HepG2 (cell line): ENCODE data around the gene PRXL2A. TPM values are rescaled to one million over a fixed set of nuclear protein-coding genes. Genes with fewer than 3 reads are reported as not detected.
A peak's percentile ranks its signal among the peaks of the same experiment; 100 is the strongest.

Experiments
- ATAC-seq: fragments of 200-7000 bp; cut with Tn5 transposase; 3 replicates; pipeline ENCODE4 v1.9.1; 2020; ENCODE audit warnings: mild to moderate bottlenecking, moderate library complexity
- BruUV-seq: library from RNA; stranded (reverse); fragments of 400-500 nt; replicated peaks from 2 replicates; lab custom pipeline; 2021; lab: Mats Ljungman, UMichigan
- CTCF ChIA-PET: fragments of 300-600 bp; formaldehyde crosslinking; extraction: SDS; loops from one replicate; lab custom pipeline; 2021; ENCODE audit warnings: low total read pairs, inconsistent platforms, low intra/inter-chr PET ratio; lab: Yijun Ruan, JAX
- POLR2A ChIA-PET: fragments of 350-600 bp; sonication (Branson Sonifier 250); formaldehyde crosslinking; loops from one replicate; lab custom pipeline; 2020; ENCODE audit warnings: antibody characterized with exemption, inconsistent platforms; lab: Yijun Ruan, JAX
- DNase-seq: peaks from one replicate; pipeline ENCODE4 v3.0.0-alpha.2; 2015; ENCODE audit warnings: low spot score
- FAIRE-seq: peaks from 3 replicates; lab custom pipeline; 2011; peaks lifted over from hg19 to GRCh38; lab: Jason Lieb, UNC
- H2AFZ ChIP-seq: one replicate; pipeline ENCODE4 v1.6.1; 2011; ENCODE audit warnings: low read length, inconsistent platforms
- H3K27ac ChIP-seq: fragments of 300-600 bp; 3 replicates; pipeline ENCODE4 v1.8.0; 2011; ENCODE audit warnings: mixed run types, mild to moderate bottlenecking, mixed read lengths, low read length, inconsistent platforms; ENCODE audit not compliant: insufficient read depth; ENCODE audit errors: extremely low read length
- H3K27me3 ChIP-seq, 2 experiments: fragments of 200-600 bp in 1 of 2; 2 replicates in 1 of 2; 3 replicates in 1 of 2; pipeline versions ENCODE4 v1.6.0 to v1.8.0; 2011; ENCODE audit warnings: low read length in 2 of 2, mild to moderate bottlenecking in 2 of 2, moderate library complexity in 2 of 2, inconsistent platforms in 1 of 2; ENCODE audit not compliant: insufficient read depth in 2 of 2, control insufficient read depth in 1 of 2
- H3K36me3 ChIP-seq, 2 experiments: fragments of 200-600 bp in 1 of 2; replicated peaks in 1 of 2; 2 replicates in 1 of 2; 3 replicates in 1 of 2; pipeline versions ENCODE4 v1.5.1 to v1.8.0; 2011; ENCODE audit warnings: low read length in 2 of 2, inconsistent platforms in 1 of 2; ENCODE audit not compliant: insufficient read depth in 2 of 2, control insufficient read depth in 1 of 2
- H3K4me1 ChIP-seq: 2 replicates; pipeline ENCODE4 v1.5.1; 2012; ENCODE audit warnings: low read length, inconsistent platforms; ENCODE audit not compliant: insufficient read depth
- H3K4me2 ChIP-seq: 2 replicates; pipeline ENCODE4 v1.6.0; 2011; ENCODE audit warnings: low read depth, low read length, inconsistent platforms
- H3K4me3 ChIP-seq, 3 experiments: fragments of 200-600 bp in 1 of 3; sonication (generic), shearing (Covaris generic) in 1 of 3; replicated peaks in 1 of 3; 2 replicates each; pipeline ENCODE4 v1.5.1; 2011 to 2016; ENCODE audit warnings: low read length in 3 of 3, inconsistent platforms in 2 of 3, low read depth in 2 of 3, mild to moderate bottlenecking in 2 of 3, control low read depth in 1 of 3, mixed read lengths in 1 of 3; ENCODE audit not compliant: insufficient read depth in 1 of 3
- H3K79me2 ChIP-seq: one replicate; pipeline ENCODE4 v1.6.1; 2011; ENCODE audit warnings: low read length, inconsistent platforms; ENCODE audit not compliant: insufficient read depth
- H3K9ac ChIP-seq: 2 replicates; pipeline ENCODE4 v1.6.0; 2011; ENCODE audit warnings: mild to moderate bottlenecking, low read depth, low read length, inconsistent platforms; ENCODE audit not compliant: insufficient read depth
- H3K9me3 ChIP-seq: 2 replicates; pipeline ENCODE4 v1.5.1; 2012; ENCODE audit warnings: mild to moderate bottlenecking, low read length
- H4K20me1 ChIP-seq: 2 replicates; pipeline ENCODE4 v1.6.0; 2011; ENCODE audit warnings: inconsistent platforms, mild to moderate bottlenecking, low read length, moderate library complexity; ENCODE audit not compliant: insufficient read depth
- ARID5B ChIP-seq: IDR thresholded peaks from 2 replicates; pipeline ENCODE4 v1.4.0; 2020; ENCODE audit warnings: mild to moderate bottlenecking, missing genetic modification reagents
- HINFP ChIP-seq: sonication (generic); formaldehyde crosslinking; IDR thresholded peaks from 2 replicates; pipeline ENCODE4 v1.4.0; 2020; ENCODE audit warnings: low read depth, mild to moderate bottlenecking, missing genetic modification reagents
- MTERF4 ChIP-seq: sonication (generic); formaldehyde crosslinking; IDR thresholded peaks from 2 replicates; pipeline ENCODE4 v1.8.0; 2023; ENCODE audit warnings: mild to moderate bottlenecking, missing genetic modification reagents
- PHF21A ChIP-seq: sonication (generic); formaldehyde crosslinking; IDR thresholded peaks from 2 replicates; pipeline ENCODE4 v1.5.0; 2020; ENCODE audit warnings: mild to moderate bottlenecking, missing genetic modification reagents
- POLR2A ChIP-seq, 2 experiments: IDR thresholded peaks; 2 replicates each; pipeline ENCODE4 v1.6.1; 2011; ENCODE audit warnings: low read depth in 2 of 2, low read length in 2 of 2, mild to moderate bottlenecking in 1 of 2, moderate library complexity in 1 of 2; ENCODE audit not compliant: insufficient read depth in 1 of 2
- SAP130 ChIP-seq: IDR thresholded peaks from 2 replicates; pipeline ENCODE4 v1.6.1; 2016; ENCODE audit warnings: low read depth
- SMAD9 ChIP-seq: sonication (generic); formaldehyde crosslinking; IDR thresholded peaks from 2 replicates; pipeline ENCODE4 v1.5.1; 2020; ENCODE audit warnings: mild to moderate bottlenecking, missing genetic modification reagents
- SP4 ChIP-seq: sonication (generic); formaldehyde crosslinking; IDR thresholded peaks from 2 replicates; pipeline ENCODE4 v1.8.1; 2023; ENCODE audit warnings: mild to moderate bottlenecking, missing genetic modification reagents
- XRCC5 ChIP-seq: fragments of 200-400 bp; formaldehyde crosslinking; optimal IDR thresholded peaks from 2 replicates; pipeline ENCODE3; 2017; ENCODE audit warnings: mild to moderate bottlenecking, low read length
- ZNF574 ChIP-seq: sonication (generic); formaldehyde crosslinking; IDR thresholded peaks from 2 replicates; pipeline ENCODE4 v1.4.0; 2020; ENCODE audit warnings: missing genetic modification reagents
- ZNF816 ChIP-seq: sonication (generic); formaldehyde crosslinking; IDR thresholded peaks from 2 replicates; pipeline ENCODE4 v1.8.0; 2022; ENCODE audit warnings: missing genetic modification reagents, mild to moderate bottlenecking, borderline replicate concordance
- WGBS: methylation state at CpG from one replicate; pipeline ENCODE4 v1.1.6; 2017; ENCODE audit warnings: low lambda C conversion rate; 5-methylcytosine and 5-hydroxymethylcytosine counted together
- in situ Hi-C: cut with HindIII; loops from 2 replicates; pipeline ENCODE4 v1.10.0; 2017; ENCODE audit warnings: low pct_unique_long_range_greater_than_20kb; ENCODE audit not compliant: extremely low pct_ligation_motif_present
- intact Hi-C: fragments of 100-400 bp; cut with micrococcal nuclease; formaldehyde crosslinking; loops from one replicate; pipeline ENCODE4 v1.10.0; 2022; ENCODE audit not compliant: unreplicated experiment
- polyA plus RNA-seq, 8 experiments: library from polyadenylated mRNA; depleted of rRNA in 3 of 8; stranded (reverse) in 7 of 8; unstranded in 1 of 8; fragments of >200 nt; fragmentation: Illumina TruSeq in 4 of 8; extraction: Trizol in 4 of 8; gene quantifications; 2 replicates each; pipeline versions ENCODE4 v1.2.1 to v1.2.3, GENCODE V29; 2011 to 2016; ENCODE audit warnings: low read depth in 4 of 8, missing spikeins in 1 of 8, mixed read lengths in 1 of 8; ENCODE audit not compliant: insufficient read depth in 1 of 8
- total RNA-seq, 5 experiments: library from RNA; depleted of rRNA; stranded (reverse); fragments of >200 nt; fragmentation: Illumina TruSeq; extraction: Trizol; gene quantifications; 2 replicates each; pipeline ENCODE4 v1.2.3, GENCODE V29; 2016; ENCODE audit warnings: low read depth in 1 of 5

The PRXL2A gene
- total and polyA plus RNA-seq, 2 of the 13 experiments (the other 11 are each of a cell fraction or from before 2014, with no cell fraction given) = 43.9 to 79.9 TPM

- ChIA-PET POLR2A (interaction anchor here (0.6 to 3.3 kb wide), 8 partner anchors 10 to 63 kb away, joined by 3 to 16 read pairs (median 6); no protein-coding TSS in a partner anchor), CTCF (no interaction called here)
- 0% methylated on average over 5 of the region's 97 CpGs for WGBS
- peak within 1 kb of the TSS; percentile 77 for H3K27ac ChIP-seq
- H2AFZ ChIP-seq = no peak within 1 kb of the TSS
- H4K20me1 ChIP-seq = peaks cover 5% of the 10 kb centered on the region; the same call in 1 of the 2 replicates
- DNase-seq (peak; percentile 53), ATAC-seq (peak; percentile 87), FAIRE-seq (no peak)
- peak within 1 kb of the TSS; percentile 90 for H3K9ac ChIP-seq
- in situ Hi-C loops (no loop called here), intact Hi-C loops (no loop called here)
- peaks cover 44% of the 10 kb centered on the region for H3K79me2 ChIP-seq
- H3K27me3 ChIP-seq = no peaks in the 10 kb centered on the region; a peak in 1 of 5 replicates
- H3K9me3 ChIP-seq = no peaks in the 10 kb centered on the region
- no TSS peak for BruUV-seq
- peak within 1 kb of the TSS; percentile 91 for H3K4me2 ChIP-seq
- H3K4me1 ChIP-seq = peaks cover 72% of the 10 kb centered on the region
- peak within 1 kb of the TSS; percentile 89 to 99 (median 93) for H3K4me3 ChIP-seq
- no peaks in the 10 kb centered on the region for H3K36me3 ChIP-seq
- peak; percentile 54; the same call in 1 of the 2 replicates for TF ChIP-seq PHF21A (CRISPR knock-in tag)
- TF ChIP-seq POLR2A (IDR thresholded peaks at IDR 0.05; ENCODE audit: insufficient read depth in 1 of 2, low read depth in 2 of 2, low read length in 2 of 2) = peak; percentile 16 to 54; a peak in 3 of 4 replicates
- 0 out of 2 replicates have a peak, but pooled peaks have one; percentile 5 for TF ChIP-seq HINFP (CRISPR knock-in tag)
- peak; percentile 25; the same call in 1 of the 2 replicates for TF ChIP-seq SP4 (CRISPR knock-in tag)
- TF ChIP-seq XRCC5 = peak; percentile 8
- TF ChIP-seq ZNF816 (CRISPR knock-in tag) = 0 out of 2 replicates have a peak, but pooled peaks have one; percentile 49
- TF ChIP-seq ARID5B = 0 out of 2 replicates have a peak, but pooled peaks have one; percentile 16
- peak; percentile 39; the same call in 1 of the 2 replicates for TF ChIP-seq MTERF4 (CRISPR knock-in tag)
- no peak for TF ChIP-seq SMAD9 (CRISPR knock-in tag)
- TF ChIP-seq ZNF574 (CRISPR knock-in tag) = peak; percentile 24; the same call in 1 of the 2 replicates
- TF ChIP-seq SAP130 (CRISPR knock-in tag) = peak; percentile 46; the same call in 1 of the 2 replicates
Observed at GRCh38 chr10:80453842-80454512, 45.6 kb downstream of the PRXL2A start, which contains the start of gene TSPAN14. Gene TSPAN14, plus strand, starts transcription at chr10:80454310. Its CDS starts 34,924 bp downstream, at chr10:80489234.
